ENCODE results near the gene COL4A1. TPM values are rescaled to one million over a fixed set of nuclear protein-coding genes. Genes with fewer than 3 reads are reported as not detected.

COL4A1 gene
- polyA plus RNA-seq, 1 of the 3 experiments (the other 2 are of a cell fraction): 30.3 TPM

DNA sequence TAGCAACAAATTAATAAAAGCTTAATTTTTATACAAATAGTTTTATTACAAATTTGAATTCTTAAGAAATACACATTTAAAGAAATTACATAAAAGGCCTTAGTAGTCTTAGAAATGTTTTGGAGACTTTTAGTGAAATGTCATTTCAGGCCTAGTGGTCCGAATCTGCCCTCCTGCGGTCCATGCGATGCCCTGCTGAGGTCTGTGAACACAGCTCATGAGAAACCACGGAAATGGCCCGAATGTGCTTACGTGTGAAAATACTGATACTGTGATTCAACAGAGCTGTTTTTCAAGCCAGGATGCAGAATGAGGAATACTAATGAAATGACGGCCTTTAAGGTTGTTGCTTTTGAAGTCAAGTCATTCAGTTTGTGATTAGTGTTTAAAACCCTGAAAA, 157.9 kb downstream of the COL4A1 start:
- peaks cover 10% of the 10 kb centered on the region for H3F3A ChIP-seq (replicated peaks; ENCODE audit: insufficient read depth)
- no peak overlapping the region for H3K27ac ChIP-seq (ENCODE audit: low read depth in 2 of 2, low read length in 1 of 2)
- H3K4me3 ChIP-seq (ENCODE audit: low read depth in 2 of 2, low read length in 1 of 2): no peak overlapping the region
- ChIA-PET CTCF (interaction anchor here (0.8 to 1.4 kb wide), 2 partner anchors 8 to 27 kb away, joined by 3 read pairs; no protein-coding TSS in a partner anchor), POLR2A (no interaction called here)
- H3K9me2 ChIP-seq: no peaks in the 10 kb centered on the region
- no peaks in the 10 kb centered on the region for H3K9me3 ChIP-seq
- H3K4me1 ChIP-seq (ENCODE audit: control insufficient read depth in 1 of 2, insufficient read depth in 2 of 2, low read depth in 1 of 2, low read length in 1 of 2): no peaks in the 10 kb centered on the region
- 90% methylated on average over 7 of the region's 7 CpGs for WGBS (ENCODE audit: low lambda C conversion rate)
- TF ChIP-seq RAD21 (IDR thresholded peaks at IDR 0.05; ENCODE audit: low read length) (no peak), TEAD4 (IDR thresholded peaks at IDR 0.05; ENCODE audit: borderline replicate concordance, insufficient read depth) (no peak), MEF2A (IDR thresholded peaks at IDR 0.05; ENCODE audit: borderline replicate concordance, low read depth) (no peak)
- no peak overlapping the region for H2AFZ ChIP-seq (ENCODE audit: low read depth)
- DNase-seq: no peak
- no peaks in the 10 kb centered on the region for H4K20me1 ChIP-seq (ENCODE audit: insufficient read depth)
- no peaks in the 10 kb centered on the region for H3K27me3 ChIP-seq (ENCODE audit: insufficient read depth)
- no peak overlapping the region for H3K4me2 ChIP-seq
- no peaks in the 10 kb centered on the region for H3K79me2 ChIP-seq (ENCODE audit: insufficient read depth)
- peaks cover 30 to 40% of the 10 kb centered on the region in 2 experiments for H3K36me3 ChIP-seq (replicated peaks in 1 of 2; ENCODE audit: control insufficient read depth in 1 of 2, insufficient read depth in 2 of 2, low read length in 1 of 2)
- no peak overlapping the region for H3K9ac ChIP-seq

DNA sequence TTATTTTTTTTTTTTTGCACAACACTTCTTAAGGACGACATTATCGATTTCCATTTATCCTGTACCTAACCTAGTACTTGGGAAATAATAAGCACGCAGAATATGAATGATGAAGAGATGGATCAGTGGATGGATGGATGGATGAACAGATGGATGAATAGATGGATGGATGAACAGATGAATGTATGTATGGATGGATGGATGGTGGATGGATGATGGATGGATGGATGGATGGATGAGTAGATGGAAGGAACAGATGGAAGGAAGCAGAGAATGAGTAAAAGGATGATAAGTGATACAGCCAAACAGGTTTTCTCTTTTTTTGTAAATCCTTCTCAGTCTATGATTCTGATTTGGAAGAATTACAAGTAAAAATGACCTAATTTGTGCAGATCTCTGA, 166.9 kb downstream of the COL4A1 start:
- Histone ChIP-seq H3K27ac (ENCODE audit: low read depth in 2 of 2, low read length in 1 of 2) (no peak overlapping the region), H3K36me3 (replicated peaks in 1 of 2; ENCODE audit: control insufficient read depth in 1 of 2, insufficient read depth in 2 of 2, low read length in 1 of 2) (peaks cover 0 to 12% of the 10 kb centered on the region in 2 experiments), H3K79me2 (ENCODE audit: insufficient read depth) (no peaks in the 10 kb centered on the region), H3K27me3 (ENCODE audit: insufficient read depth) (no peaks in the 10 kb centered on the region), H3K4me1 (ENCODE audit: control insufficient read depth in 1 of 2, insufficient read depth in 2 of 2, low read depth in 1 of 2, low read length in 1 of 2) (peaks cover 0 to 6% of the 10 kb centered on the region in 2 experiments; a peak in 1 of 4 replicates), H3K4me2 (no peak overlapping the region), H4K20me1 (ENCODE audit: insufficient read depth) (no peaks in the 10 kb centered on the region), H3F3A (replicated peaks; ENCODE audit: insufficient read depth) (peaks cover 25% of the 10 kb centered on the region), H3K9me3 (0 out of 2 replicates have a peak, but pooled peaks cover 6% of the 10 kb centered on the region), H2AFZ (ENCODE audit: low read depth) (no peak overlapping the region), H3K9ac (no peak overlapping the region), H3K4me3 (ENCODE audit: low read depth in 2 of 2, low read length in 1 of 2) (no peak overlapping the region), H3K9me2 (no peaks in the 10 kb centered on the region)
- no peak for DNase-seq
- TF ChIP-seq FOXJ3 (CRISPR knock-in tag; IDR thresholded peaks at IDR 0.05) (no peak), MEF2A (IDR thresholded peaks at IDR 0.05; ENCODE audit: borderline replicate concordance, low read depth) (no peak), RFX5 (IDR thresholded peaks at IDR 0.05; ENCODE audit: low read length) (no peak), TEAD4 (IDR thresholded peaks at IDR 0.05; ENCODE audit: borderline replicate concordance, insufficient read depth) (no peak), GATA2 (CRISPR knock-in tag; IDR thresholded peaks at IDR 0.05) (no peak), RXRA (IDR thresholded peaks at IDR 0.05; ENCODE audit: borderline replicate concordance, low read depth) (no peak), EZH2phosphoT487 (IDR thresholded peaks at IDR 0.05; ENCODE audit: borderline replicate concordance, low read depth) (no peak), YY1 (IDR thresholded peaks at IDR 0.05; ENCODE audit: low read depth) (no peak), FOSL2 (IDR thresholded peaks at IDR 0.05; ENCODE audit: borderline replicate concordance, low read depth) (no peak), EP300 (IDR thresholded peaks at IDR 0.05; ENCODE audit: borderline replicate concordance in 1 of 2, low read depth in 1 of 2, low read length in 1 of 2) (no peak), JUND (IDR thresholded peaks at IDR 0.05) (no peak), SIN3A (IDR thresholded peaks at IDR 0.05; ENCODE audit: borderline replicate concordance, low read depth, low read length) (no peak), CHD2 (IDR thresholded peaks at IDR 0.05; ENCODE audit: low read length, partially characterized antibody) (no peak), GABPA (IDR thresholded peaks at IDR 0.05; ENCODE audit: low read depth) (no peak), FOXM1 (IDR thresholded peaks at IDR 0.05; ENCODE audit: low read depth) (no peak)
- TF ChIP-seq, protein P1, sequence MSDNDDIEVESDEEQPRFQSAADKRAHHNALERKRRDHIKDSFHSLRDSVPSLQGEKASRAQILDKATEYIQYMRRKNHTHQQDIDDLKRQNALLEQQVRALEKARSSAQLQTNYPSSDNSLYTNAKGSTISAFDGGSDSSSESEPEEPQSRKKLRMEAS (IDR thresholded peaks at IDR 0.05; ENCODE audit: low read depth): no peak
- TF ChIP-seq, protein P2, sequence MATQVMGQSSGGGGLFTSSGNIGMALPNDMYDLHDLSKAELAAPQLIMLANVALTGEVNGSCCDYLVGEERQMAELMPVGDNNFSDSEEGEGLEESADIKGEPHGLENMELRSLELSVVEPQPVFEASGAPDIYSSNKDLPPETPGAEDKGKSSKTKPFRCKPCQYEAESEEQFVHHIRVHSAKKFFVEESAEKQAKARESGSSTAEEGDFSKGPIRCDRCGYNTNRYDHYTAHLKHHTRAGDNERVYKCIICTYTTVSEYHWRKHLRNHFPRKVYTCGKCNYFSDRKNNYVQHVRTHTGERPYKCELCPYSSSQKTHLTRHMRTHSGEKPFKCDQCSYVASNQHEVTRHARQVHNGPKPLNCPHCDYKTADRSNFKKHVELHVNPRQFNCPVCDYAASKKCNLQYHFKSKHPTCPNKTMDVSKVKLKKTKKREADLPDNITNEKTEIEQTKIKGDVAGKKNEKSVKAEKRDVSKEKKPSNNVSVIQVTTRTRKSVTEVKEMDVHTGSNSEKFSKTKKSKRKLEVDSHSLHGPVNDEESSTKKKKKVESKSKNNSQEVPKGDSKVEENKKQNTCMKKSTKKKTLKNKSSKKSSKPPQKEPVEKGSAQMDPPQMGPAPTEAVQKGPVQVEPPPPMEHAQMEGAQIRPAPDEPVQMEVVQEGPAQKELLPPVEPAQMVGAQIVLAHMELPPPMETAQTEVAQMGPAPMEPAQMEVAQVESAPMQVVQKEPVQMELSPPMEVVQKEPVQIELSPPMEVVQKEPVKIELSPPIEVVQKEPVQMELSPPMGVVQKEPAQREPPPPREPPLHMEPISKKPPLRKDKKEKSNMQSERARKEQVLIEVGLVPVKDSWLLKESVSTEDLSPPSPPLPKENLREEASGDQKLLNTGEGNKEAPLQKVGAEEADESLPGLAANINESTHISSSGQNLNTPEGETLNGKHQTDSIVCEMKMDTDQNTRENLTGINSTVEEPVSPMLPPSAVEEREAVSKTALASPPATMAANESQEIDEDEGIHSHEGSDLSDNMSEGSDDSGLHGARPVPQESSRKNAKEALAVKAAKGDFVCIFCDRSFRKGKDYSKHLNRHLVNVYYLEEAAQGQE (IDR thresholded peaks at IDR 0.05; ENCODE audit: low read depth, low read length): no peak
- TF ChIP-seq, protein P3, sequence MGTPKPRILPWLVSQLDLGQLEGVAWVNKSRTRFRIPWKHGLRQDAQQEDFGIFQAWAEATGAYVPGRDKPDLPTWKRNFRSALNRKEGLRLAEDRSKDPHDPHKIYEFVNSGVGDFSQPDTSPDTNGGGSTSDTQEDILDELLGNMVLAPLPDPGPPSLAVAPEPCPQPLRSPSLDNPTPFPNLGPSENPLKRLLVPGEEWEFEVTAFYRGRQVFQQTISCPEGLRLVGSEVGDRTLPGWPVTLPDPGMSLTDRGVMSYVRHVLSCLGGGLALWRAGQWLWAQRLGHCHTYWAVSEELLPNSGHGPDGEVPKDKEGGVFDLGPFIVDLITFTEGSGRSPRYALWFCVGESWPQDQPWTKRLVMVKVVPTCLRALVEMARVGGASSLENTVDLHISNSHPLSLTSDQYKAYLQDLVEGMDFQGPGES (IDR thresholded peaks at IDR 0.05; ENCODE audit: low read depth, low read length): no peak
- ChIA-PET POLR2A (no interaction called here), CTCF (interaction anchor here (0.6 kb wide), 1 partner anchor 12 kb away, joined by 3 read pairs; no protein-coding TSS in a partner anchor)
- over 99% methylated on average over 3 of the region's 3 CpGs for WGBS (ENCODE audit: low lambda C conversion rate)
